ENCODE measurements around the gene GREB1L.

DNA sequence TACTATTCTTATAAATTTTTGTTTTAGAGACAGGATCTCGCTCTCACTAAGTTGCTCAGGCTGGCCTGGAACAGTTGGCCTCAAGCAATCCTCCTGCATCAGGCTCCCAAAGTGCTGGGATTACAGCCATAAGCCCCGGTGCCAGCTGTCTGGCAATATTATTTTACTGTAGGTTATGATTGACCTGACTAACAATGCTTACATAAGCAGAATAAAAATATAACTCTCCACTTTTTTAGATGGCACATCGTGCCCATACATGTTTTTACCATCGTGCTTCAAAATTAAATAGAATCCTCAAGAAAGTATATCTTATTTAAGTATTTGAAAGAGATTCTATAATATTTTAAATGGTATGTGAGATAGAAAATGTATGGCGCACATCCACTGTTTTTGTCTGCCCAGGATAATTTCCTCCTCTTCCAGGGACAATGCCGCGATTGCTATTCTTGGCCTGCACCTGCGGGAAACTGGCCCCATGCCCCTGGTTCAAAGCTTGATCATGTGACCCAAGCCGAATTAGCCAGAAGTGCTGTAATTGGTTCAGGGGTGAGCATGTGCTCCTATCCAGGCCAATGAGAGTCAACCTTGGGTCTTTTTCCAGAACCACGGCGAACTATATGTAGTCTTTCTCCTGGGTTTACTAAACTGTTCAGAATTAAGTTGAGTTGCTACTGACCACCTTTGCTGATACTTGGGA lies 38.3 kb upstream of the GREB1L start:
- TF ChIP-seq, protein P1, sequence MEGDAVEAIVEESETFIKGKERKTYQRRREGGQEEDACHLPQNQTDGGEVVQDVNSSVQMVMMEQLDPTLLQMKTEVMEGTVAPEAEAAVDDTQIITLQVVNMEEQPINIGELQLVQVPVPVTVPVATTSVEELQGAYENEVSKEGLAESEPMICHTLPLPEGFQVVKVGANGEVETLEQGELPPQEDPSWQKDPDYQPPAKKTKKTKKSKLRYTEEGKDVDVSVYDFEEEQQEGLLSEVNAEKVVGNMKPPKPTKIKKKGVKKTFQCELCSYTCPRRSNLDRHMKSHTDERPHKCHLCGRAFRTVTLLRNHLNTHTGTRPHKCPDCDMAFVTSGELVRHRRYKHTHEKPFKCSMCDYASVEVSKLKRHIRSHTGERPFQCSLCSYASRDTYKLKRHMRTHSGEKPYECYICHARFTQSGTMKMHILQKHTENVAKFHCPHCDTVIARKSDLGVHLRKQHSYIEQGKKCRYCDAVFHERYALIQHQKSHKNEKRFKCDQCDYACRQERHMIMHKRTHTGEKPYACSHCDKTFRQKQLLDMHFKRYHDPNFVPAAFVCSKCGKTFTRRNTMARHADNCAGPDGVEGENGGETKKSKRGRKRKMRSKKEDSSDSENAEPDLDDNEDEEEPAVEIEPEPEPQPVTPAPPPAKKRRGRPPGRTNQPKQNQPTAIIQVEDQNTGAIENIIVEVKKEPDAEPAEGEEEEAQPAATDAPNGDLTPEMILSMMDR (IDR thresholded peaks at IDR 0.05), result no peak
- TF ChIP-seq POLR2A (IDR thresholded peaks at IDR 0.05), result no peak

All from prostate gland (tissue), 2 donors.